Osteocyte (in vitro differentiated cells): ENCODE measurements around the gene PUM1. TPM values are rescaled to one million over a fixed set of nuclear protein-coding genes. Genes with fewer than 3 reads are reported as not detected.

Experiments
- DNase-seq: peaks from one replicate; pipeline ENCODE4 v3.0.0; 2021; ENCODE audit warnings: mixed read lengths; ENCODE audit not compliant: unreplicated experiment; ENCODE audit errors: extremely low spot score
- H3K27ac Mint-ChIP-seq: one replicate; pipeline ENCODE4 v1.8.0; 2021; ENCODE audit warnings: mild to moderate bottlenecking, mixed read lengths; ENCODE audit not compliant: unreplicated experiment
- H3K27me3 Mint-ChIP-seq: one replicate; pipeline ENCODE4 v1.8.0; 2021; ENCODE audit warnings: mixed read lengths; ENCODE audit not compliant: unreplicated experiment
- H3K36me3 Mint-ChIP-seq: one replicate; pipeline ENCODE4 v1.8.0; 2021; ENCODE audit warnings: mixed read lengths; ENCODE audit not compliant: unreplicated experiment
- H3K4me1 Mint-ChIP-seq: one replicate; pipeline ENCODE4 v1.8.0; 2021; ENCODE audit warnings: mixed read lengths; ENCODE audit not compliant: unreplicated experiment
- H3K4me3 Mint-ChIP-seq: one replicate; pipeline ENCODE4 v1.8.0; 2021; ENCODE audit warnings: mild to moderate bottlenecking, moderate library complexity, mixed read lengths; ENCODE audit not compliant: unreplicated experiment
- H3K9me3 Mint-ChIP-seq: one replicate; pipeline ENCODE4 v1.8.0; 2021; ENCODE audit warnings: mixed read lengths; ENCODE audit not compliant: unreplicated experiment
- total RNA-seq: library from RNA; stranded (reverse); gene quantifications from 2 replicates; pipeline ENCODE4 v1.2.1, GENCODE V29; 2021
- TF ChIP-seq, protein P1 (sequence below): fragments of 200-600 bp; sonication (generic); IDR thresholded peaks from 2 replicates; pipeline ENCODE4 v1.5.0; 2021; ENCODE audit warnings: antibody characterized with exemption, mild to moderate bottlenecking, moderate library complexity

PUM1 gene
- total RNA-seq, 1 donor from 2014 or later: 145 TPM

DNA sequence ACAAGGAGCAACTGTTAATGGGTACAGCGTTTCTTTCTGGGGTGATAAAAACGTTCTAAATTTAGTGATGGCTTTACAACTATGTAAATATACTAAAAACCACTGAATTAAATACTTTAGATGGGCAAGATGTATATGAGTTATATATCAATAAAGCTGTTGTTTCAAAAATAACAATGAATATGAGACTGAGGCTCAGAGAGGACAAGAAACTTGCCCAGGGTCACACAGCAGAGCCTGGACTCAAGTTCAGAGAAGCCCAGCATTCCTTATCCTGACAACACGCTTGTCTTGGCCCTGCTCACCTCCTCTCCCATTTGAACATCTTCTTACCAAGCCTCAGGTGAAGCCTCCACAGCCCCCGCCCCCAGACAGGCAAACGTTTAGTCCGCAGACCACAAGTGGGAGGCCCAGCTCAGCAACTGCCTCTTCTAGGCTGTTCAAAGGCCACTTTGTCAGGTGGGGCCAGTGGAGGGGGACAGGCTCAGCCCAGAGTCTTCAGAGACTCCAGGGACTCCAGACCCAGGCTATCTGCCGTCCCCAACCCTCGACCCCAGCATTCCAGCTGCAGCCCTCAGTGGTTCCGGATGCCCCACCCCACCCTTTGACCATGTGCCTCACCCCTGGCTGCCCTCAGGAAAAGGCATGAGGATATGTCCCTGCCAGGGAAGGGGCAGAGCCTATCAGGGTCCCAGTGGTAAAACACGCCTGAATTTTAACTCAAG lies 174.9 kb downstream of the PUM1 start:
- TF ChIP-seq, protein P1, sequence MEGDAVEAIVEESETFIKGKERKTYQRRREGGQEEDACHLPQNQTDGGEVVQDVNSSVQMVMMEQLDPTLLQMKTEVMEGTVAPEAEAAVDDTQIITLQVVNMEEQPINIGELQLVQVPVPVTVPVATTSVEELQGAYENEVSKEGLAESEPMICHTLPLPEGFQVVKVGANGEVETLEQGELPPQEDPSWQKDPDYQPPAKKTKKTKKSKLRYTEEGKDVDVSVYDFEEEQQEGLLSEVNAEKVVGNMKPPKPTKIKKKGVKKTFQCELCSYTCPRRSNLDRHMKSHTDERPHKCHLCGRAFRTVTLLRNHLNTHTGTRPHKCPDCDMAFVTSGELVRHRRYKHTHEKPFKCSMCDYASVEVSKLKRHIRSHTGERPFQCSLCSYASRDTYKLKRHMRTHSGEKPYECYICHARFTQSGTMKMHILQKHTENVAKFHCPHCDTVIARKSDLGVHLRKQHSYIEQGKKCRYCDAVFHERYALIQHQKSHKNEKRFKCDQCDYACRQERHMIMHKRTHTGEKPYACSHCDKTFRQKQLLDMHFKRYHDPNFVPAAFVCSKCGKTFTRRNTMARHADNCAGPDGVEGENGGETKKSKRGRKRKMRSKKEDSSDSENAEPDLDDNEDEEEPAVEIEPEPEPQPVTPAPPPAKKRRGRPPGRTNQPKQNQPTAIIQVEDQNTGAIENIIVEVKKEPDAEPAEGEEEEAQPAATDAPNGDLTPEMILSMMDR: no peak
- no peak overlapping the region for H3K27ac Mint-ChIP-seq
- no peak overlapping the region for H3K4me3 Mint-ChIP-seq
- no peak for DNase-seq
- peaks cover 23% of the 10 kb centered on the region for H3K4me1 Mint-ChIP-seq
- no peaks in the 10 kb centered on the region for H3K27me3 Mint-ChIP-seq
- no peaks in the 10 kb centered on the region for H3K9me3 Mint-ChIP-seq
- no peaks in the 10 kb centered on the region for H3K36me3 Mint-ChIP-seq

DNA sequence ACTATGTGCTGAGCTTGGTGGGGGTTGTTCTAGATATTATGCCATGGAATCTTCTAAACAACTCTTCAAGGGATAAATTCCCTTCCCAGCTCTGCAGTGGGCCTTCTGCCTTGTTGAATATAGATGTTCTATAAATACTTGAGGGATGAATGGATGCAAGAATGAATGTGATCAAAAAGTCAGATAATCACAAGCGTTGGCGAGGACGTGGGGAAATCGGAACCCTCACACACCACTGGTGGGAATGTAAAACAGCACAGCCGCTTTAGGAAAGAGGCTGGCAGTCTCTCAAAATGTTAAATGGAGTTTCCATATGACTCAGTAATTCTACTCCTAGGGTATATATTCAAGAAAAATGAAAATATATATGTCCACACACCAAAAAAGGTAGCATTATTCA lies 176.0 kb downstream of the PUM1 start:
- no peaks in the 10 kb centered on the region for H3K27me3 Mint-ChIP-seq
- DNase-seq: no peak
- H3K27ac Mint-ChIP-seq: no peak overlapping the region
- H3K36me3 Mint-ChIP-seq: no peaks in the 10 kb centered on the region
- H3K4me1 Mint-ChIP-seq: peaks cover 23% of the 10 kb centered on the region
- TF ChIP-seq, protein P1: no peak
- no peak overlapping the region for H3K4me3 Mint-ChIP-seq
- H3K9me3 Mint-ChIP-seq: no peaks in the 10 kb centered on the region

DNA sequence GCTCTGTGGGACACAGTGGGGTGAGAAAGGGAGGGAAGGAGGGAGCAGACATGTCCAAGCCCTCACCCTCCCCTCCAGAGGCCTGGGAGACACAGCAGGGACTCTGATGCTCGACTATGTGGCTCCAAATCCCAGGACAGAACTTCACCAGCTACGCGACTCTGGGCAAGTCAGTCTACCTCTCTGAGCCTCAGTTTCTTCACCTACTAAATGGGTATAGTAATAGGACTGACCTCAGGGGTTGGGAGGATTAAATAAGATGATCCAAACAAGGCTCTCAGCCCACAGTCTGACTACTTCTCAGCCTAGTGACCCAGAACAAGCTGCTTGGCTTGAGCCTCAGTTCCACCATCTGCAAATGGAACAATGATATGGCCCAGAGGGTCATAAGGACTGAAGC lies 176.5 kb downstream of the PUM1 start:
- Mint-ChIP-seq H3K4me1 (peaks cover 23% of the 10 kb centered on the region), H3K27me3 (no peaks in the 10 kb centered on the region), H3K4me3 (no peak overlapping the region)

DNA sequence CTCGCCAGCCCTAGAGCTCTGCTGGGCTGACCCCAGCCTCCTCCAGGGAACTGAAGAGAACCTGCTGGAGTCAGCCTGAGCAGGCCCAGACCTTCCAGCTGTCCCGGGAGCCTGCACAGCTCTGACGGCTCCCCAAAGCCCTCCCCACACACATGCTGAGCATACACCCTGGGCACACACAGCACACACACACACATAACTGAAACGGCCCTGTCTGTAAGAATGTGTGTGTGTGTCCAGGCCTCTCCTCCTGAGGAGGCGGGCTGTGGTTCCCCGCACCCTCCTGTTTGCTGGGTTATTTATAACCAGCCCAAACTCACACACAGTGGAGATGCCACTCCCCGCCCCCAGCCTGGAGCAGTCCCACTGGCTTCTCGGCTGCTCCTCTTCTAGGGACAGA lies 177.1 kb downstream of the PUM1 start:
- TF ChIP-seq, protein P1: no peak
- H3K4me3 Mint-ChIP-seq: no peak overlapping the region
- no peak for DNase-seq
- peaks cover 23% of the 10 kb centered on the region for H3K4me1 Mint-ChIP-seq
- H3K9me3 Mint-ChIP-seq: no peaks in the 10 kb centered on the region
- H3K27ac Mint-ChIP-seq: peak overlapping the region; percentile 75
- no peaks in the 10 kb centered on the region for H3K36me3 Mint-ChIP-seq
- no peaks in the 10 kb centered on the region for H3K27me3 Mint-ChIP-seq

More for the DNA sequence above, 176.5 kb downstream of the PUM1 start:
- no peaks in the 10 kb centered on the region for H3K36me3 Mint-ChIP-seq
- H3K9me3 Mint-ChIP-seq: no peaks in the 10 kb centered on the region
- no peak for DNase-seq
- TF ChIP-seq, protein P1: no peak
- peak overlapping the region; percentile 75 for H3K27ac Mint-ChIP-seq

DNA sequence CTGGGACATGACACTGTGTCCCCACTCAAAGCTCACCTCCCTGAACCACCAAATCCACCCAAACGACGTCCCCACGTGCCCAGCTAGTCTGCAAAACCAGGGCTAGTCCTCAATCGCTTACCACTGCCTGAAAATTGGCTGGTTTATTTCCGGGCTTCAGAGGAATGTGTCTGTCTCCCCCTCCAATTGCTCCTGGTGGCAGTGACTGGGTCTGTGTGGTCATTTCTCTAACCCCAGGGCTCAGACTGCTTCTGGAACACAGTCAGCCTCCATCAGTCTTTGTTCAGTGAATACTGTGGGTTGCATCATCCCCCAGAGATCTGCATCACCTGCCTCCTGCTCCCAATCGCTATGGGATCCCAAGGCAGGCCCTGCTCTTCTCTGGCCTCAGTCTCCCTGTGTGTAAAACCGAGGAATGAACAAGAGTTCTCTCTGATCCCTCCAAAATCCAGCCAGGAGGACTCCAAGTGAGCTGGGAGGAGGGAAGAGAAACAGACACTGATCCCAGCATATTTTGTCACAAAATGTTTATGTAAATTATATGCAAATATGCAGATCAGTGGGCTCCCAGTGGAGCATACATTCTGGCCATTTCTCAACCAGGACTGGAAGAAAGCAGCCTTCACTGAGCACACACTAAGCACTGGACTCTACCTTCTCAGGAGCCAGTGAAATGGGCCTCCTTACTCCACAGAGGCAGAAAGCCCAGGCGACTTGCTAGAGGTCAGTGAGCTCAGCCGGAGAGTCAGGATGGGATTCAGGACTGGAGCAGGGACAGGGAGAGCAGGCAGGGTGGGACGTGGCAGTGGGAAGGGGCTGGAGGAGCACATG lies 177.8 kb downstream of the PUM1 start:
- no peak for DNase-seq
- H3K27me3 Mint-ChIP-seq: no peaks in the 10 kb centered on the region
- no peak overlapping the region for H3K4me3 Mint-ChIP-seq

More for the DNA sequence above, 177.8 kb downstream of the PUM1 start:
- Mint-ChIP-seq H3K4me1 (peaks cover 23% of the 10 kb centered on the region), H3K9me3 (no peaks in the 10 kb centered on the region), H3K36me3 (no peaks in the 10 kb centered on the region), H3K27ac (peak overlapping the region; percentile 75)
- TF ChIP-seq, protein P1: no peak
